HG03108 (cell line): ENCODE measurements around the gene RNF149.

Experiments
- ATAC-seq: cut with Tn5 transposase; IDR thresholded peaks from one replicate; pipeline ENCODE4 v1.9.1; 2021; ENCODE audit warnings: moderate library complexity; ENCODE audit not compliant: unreplicated experiment

The RNF149 gene

GRCh38 chr2:101296371-101296770 lies 12.1 kb downstream of the RNF149 start:
- ATAC-seq = no peak

DNA sequence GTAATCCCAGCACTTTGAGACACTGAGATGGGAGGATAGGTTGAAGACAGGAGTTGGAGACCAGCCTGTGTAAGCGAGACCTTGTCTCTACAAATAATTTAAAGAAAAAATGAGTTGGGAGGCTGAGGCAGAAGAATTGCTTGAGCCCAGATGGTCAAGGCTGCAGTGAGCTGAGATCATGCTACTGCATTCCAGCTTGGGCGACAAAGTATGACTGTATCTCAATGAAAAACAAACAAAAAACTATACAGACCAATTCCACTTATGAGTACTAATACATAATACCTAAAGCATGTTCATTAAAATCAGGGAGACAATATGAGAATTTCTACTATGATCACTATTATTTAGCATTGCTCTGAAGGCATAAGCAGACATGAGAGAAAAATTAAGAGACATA lies 12.6 kb downstream of the RNF149 start:
- ATAC-seq = no peak

DNA sequence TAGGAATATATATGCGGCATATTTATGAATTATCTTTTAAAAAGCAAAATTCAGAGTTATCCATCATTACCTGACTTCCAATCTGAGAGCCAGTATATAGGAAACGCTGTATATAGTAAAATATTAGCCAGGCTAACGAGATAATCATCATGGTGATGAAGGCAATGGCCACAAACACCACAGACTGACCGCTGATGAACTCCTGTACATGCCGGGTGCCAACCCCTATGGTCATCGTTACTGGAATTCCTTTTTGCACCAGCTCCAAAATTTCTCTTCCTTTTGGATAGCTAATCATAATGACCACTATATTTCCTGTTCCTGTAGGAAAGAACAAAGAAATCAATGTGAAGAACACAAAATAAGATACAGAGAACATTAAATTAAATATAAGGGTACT lies 13.6 kb downstream of the RNF149 start:
- no peak for ATAC-seq

GRCh38 chr2:101293544-101293943 lies 15.0 kb downstream of the RNF149 start:
- ATAC-seq = no peak

DNA sequence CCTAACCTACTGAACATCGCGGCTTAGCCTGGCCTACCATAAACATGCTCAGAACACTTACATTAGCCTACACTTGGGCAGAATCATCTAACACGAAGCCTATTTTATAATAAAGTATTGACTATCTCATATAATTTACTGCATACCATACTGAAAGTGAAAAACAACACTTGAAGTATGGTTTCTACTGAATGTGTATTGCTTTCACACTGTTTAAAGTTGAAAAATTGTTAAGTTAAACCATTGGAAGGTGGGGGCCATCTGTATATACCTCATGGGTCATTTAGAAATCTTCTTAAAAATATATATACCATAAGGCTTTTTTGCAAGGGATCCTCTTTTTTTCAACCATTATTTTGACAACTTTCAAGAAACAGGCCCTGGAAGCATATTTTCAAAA lies 16.5 kb downstream of the RNF149 start:
- ATAC-seq = no peak

GRCh38 chr2:101290711-101291110 lies 17.8 kb downstream of the RNF149 start:
- no peak for ATAC-seq

- no peak for ATAC-seq
Observed at GRCh38 chr2:101287303-101287702, 21.2 kb downstream of the RNF149 start.

GRCh38 chr2:101286684-101287083 lies 21.8 kb downstream of the RNF149 start:
- no peak for ATAC-seq

DNA sequence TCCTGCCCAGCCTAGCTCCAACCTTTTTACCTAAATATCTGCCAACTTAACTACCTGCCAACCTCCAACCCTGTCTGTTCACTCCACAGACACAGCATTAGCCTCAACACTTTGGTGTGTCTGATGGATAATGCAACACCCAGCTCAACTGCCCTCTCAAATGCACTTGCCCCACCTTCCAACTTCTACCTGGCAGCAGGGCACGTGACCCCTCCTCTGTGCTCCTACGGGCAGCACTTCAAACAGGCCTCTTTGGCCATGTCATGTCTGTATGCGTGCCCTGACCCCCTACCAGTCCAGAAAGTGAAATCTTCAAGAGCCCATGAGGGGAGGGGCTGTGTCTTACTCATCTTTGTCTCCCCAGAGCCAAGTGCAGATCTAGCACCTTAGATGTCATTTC lies 25.5 kb downstream of the RNF149 start:
- ATAC-seq = no peak

DNA sequence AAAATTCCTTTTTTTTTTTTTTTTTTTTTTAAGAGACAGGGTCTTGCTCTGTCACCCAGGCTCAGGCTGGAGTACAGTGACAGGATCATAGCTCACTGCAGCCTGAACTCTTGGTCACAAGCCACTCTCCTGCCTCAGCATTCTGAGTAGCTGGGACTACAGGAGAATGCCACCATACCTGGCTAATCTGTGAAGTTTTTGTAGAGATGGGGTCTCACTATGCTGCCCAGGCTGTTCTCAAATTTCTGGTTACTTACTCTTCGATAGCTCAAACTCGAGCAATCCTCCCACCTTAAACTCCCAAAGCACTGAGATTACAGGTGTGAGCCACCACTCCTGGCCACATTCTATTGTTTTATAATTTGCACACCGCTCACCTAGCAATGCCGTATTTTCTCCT lies 27.0 kb downstream of the RNF149 start:
- no peak for ATAC-seq

DNA sequence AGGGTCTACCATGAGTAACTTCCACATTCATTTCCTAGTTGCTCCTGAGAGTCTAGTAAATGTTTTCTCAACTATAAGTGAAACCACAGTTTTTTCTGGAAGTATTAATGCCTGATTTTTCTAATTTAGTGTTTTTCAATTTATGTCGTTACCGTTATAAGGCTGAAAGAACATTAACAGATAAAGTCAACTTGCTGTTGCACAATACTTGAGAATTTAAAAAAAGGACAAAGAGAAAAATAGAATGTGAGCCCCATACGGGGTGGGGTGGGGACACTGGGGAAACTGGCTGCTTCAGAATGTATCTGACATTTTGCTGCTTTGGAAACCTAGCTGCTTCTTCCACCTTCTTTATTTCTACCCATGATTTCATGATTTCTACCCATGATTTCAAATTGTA lies 29.6 kb downstream of the RNF149 start:
- no peak for ATAC-seq

DNA sequence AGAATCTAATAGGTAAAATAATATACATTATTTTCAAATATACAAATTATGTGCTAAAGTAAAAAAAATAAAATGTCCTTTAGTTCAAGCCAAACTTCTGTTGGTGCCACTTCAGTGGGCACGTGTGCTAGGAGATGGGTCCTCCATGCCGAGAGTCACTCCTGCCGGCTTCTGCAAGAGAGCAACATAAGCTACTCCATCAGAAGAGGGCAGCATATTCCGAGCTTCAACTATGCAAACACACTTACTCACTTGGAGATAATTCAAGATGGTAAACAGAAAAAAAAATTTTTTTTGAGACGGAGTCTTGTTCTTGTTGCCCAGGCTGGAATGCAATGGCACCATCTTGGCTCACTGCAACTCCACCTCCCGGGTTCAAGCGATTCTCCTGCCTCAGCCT lies 31.4 kb downstream of the RNF149 start:
- no peak for ATAC-seq

DNA sequence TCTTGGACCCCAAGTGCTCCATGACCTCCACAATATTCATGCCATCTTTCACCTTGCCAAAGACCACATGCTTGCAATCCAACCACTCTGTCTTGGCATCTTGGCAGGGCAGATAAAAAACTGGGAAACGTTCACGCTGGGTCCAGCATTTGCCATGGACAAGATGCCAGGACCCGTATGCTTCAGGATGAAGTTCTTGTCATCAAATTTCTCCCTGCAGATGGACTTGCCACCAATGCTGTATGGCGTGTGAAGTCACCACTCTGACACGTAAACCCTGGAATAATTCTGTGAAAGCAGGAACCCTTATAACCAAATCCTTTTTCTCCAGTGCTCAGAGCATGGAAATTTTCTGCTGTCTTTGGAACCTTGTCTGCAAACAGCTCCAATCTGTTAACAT lies 34.4 kb downstream of the RNF149 start:
- ATAC-seq = no peak

GRCh38 chr2:101273056-101273455 lies 35.4 kb downstream of the RNF149 start:
- no peak for ATAC-seq

- peak; percentile 63 for ATAC-seq
Observed at GRCh38 chr2:101272045-101272784, 36.3 kb downstream of the RNF149 start.

GRCh38 chr2:101270700-101271259 lies 37.7 kb downstream of the RNF149 start:
- ATAC-seq = no peak

GRCh38 chr2:101267671-101268656 lies 40.5 kb downstream of the RNF149 start:
- peak; percentile 62 for ATAC-seq

- no peak for ATAC-seq
Observed at GRCh38 chr2:101265893-101266499, 42.5 kb downstream of the RNF149 start.

GRCh38 chr2:101264360-101264939 lies 44.1 kb downstream of the RNF149 start:
- no peak for ATAC-seq

GRCh38 chr2:101263377-101263800 lies 45.1 kb downstream of the RNF149 start:
- no peak for ATAC-seq

DNA sequence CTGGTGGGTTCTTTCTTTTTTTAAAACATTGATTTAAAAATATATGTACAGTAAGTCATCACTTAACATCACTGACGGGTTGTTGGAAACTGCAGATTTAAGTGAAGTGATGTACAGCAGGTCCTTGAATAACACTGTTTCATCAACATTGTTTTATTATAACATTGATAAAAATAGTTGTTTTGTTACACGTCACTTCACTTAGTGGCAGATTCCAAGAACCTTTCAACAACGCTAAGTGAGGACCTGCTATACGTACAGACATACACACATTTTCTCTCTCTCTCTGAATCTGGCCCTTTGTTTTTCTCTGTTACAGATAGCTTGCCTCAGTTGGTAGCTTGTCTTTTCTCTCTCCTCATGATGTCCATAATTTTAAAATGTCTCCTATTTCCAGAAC lies 46.4 kb downstream of the RNF149 start:
- ATAC-seq = no peak
